GM21529 (cell line): ENCODE measurements around the gene MYLK3.

Experiments used
- ATAC-seq: cut with Tn5 transposase; IDR thresholded peaks from one replicate; pipeline ENCODE4 v1.9.1; 2021; ENCODE audit not compliant: unreplicated experiment

MYLK3 gene

GRCh38 chr16:46728806-46729205 is 19.3 kb downstream of the MYLK3 start:
- ATAC-seq = no peak

- ATAC-seq = no peak
These were observed 20.5 kb downstream of the MYLK3 start for GRCh38 chr16:46727630-46728029.

- no peak for ATAC-seq
These were observed 21.0 kb downstream of the MYLK3 start for GRCh38 chr16:46727184-46727583.

- ATAC-seq = no peak
These were observed 26.3 kb downstream of the MYLK3 start for GRCh38 chr16:46721885-46722284.

- no peak for ATAC-seq
These were observed 27.5 kb downstream of the MYLK3 start for GRCh38 chr16:46720619-46721018.

GRCh38 chr16:46719528-46719927 is 28.6 kb downstream of the MYLK3 start:
- ATAC-seq = no peak

- ATAC-seq = no peak
These were observed 29.9 kb downstream of the MYLK3 start for GRCh38 chr16:46718214-46718613.

GRCh38 chr16:46717692-46718091 is 30.5 kb downstream of the MYLK3 start:
- ATAC-seq = no peak

GRCh38 chr16:46715769-46716305 is 32.3 kb downstream of the MYLK3 start:
- no peak for ATAC-seq

GRCh38 chr16:46714797-46715591 is 33.1 kb downstream of the MYLK3 start:
- no peak for ATAC-seq

GRCh38 chr16:46713634-46714033 is 34.5 kb downstream of the MYLK3 start:
- no peak for ATAC-seq

- ATAC-seq = no peak
These were observed 35.2 kb downstream of the MYLK3 start for GRCh38 chr16:46712911-46713310.

- ATAC-seq = no peak
These were observed 36.8 kb downstream of the MYLK3 start for GRCh38 chr16:46711106-46712058.

GRCh38 chr16:46709469-46710005 is 38.6 kb downstream of the MYLK3 start:
- ATAC-seq = no peak

- ATAC-seq = no peak
These were observed 41.5 kb downstream of the MYLK3 start for GRCh38 chr16:46706642-46707041.

- no peak for ATAC-seq
These were observed 46.1 kb downstream of the MYLK3 start for GRCh38 chr16:46702030-46702429.

- ATAC-seq = no peak
These were observed 46.5 kb downstream of the MYLK3 start for GRCh38 chr16:46701615-46702014.

- ATAC-seq = no peak
These were observed 48.1 kb downstream of the MYLK3 start for GRCh38 chr16:46700048-46700447.

- no peak for ATAC-seq
These were observed 51.2 kb downstream of the MYLK3 start for GRCh38 chr16:46696957-46697356.

GRCh38 chr16:46695937-46696336 is 52.2 kb downstream of the MYLK3 start:
- ATAC-seq = no peak

GRCh38 chr16:46693598-46693997 is 54.5 kb downstream of the MYLK3 start:
- ATAC-seq = no peak
